Neuronal stem cell (in vitro differentiated cells): ENCODE measurements around the gene AP3M1.
A peak's percentile ranks its signal among the peaks of the same experiment; 100 is the strongest.

Experiments
- DNase-seq: peaks from one replicate; pipeline ENCODE4 v3.0.0-alpha.2; 2013; ENCODE audit warnings: low spot score
- H2AFZ ChIP-seq: one replicate; pipeline ENCODE4 v1.6.1; 2013; ENCODE audit warnings: mild to moderate bottlenecking, low read length, inconsistent platforms
- H2AK5ac ChIP-seq: 2 replicates; pipeline ENCODE4 v1.6.1; 2013; ENCODE audit warnings: low read depth, mild to moderate bottlenecking, inconsistent platforms, low read length, moderate library complexity, mixed read lengths
- H2BK120ac ChIP-seq: 2 replicates; pipeline ENCODE4 v1.6.1; 2013; ENCODE audit warnings: low read depth, mild to moderate bottlenecking, inconsistent platforms, low read length, moderate library complexity, mixed read lengths
- H2BK12ac ChIP-seq: one replicate; pipeline ENCODE4 v1.6.1; 2013; ENCODE audit warnings: low read length, inconsistent platforms
- H2BK15ac ChIP-seq: 2 replicates; pipeline ENCODE4 v1.6.1; 2013; ENCODE audit warnings: mild to moderate bottlenecking, low read length, inconsistent platforms, mixed read lengths
- H2BK5ac ChIP-seq: one replicate; pipeline ENCODE4 v1.6.1; 2013; ENCODE audit warnings: inconsistent platforms, mild to moderate bottlenecking, low read length, moderate library complexity
- H3K14ac ChIP-seq: one replicate; pipeline ENCODE4 v1.6.1; 2013; ENCODE audit warnings: low read length, inconsistent platforms
- H3K18ac ChIP-seq: 2 replicates; pipeline ENCODE4 v1.6.1; 2013; ENCODE audit warnings: low read length, inconsistent platforms
- H3K23ac ChIP-seq: 2 replicates; pipeline ENCODE4 v1.6.1; 2013; ENCODE audit warnings: low read depth, mild to moderate bottlenecking, mixed read lengths, low read length, inconsistent platforms; ENCODE audit not compliant: poor library complexity
- H3K27ac ChIP-seq: replicated peaks from 3 replicates; pipeline ENCODE4 v1.5.1; 2013; ENCODE audit warnings: low read length, inconsistent platforms
- H3K27me3 ChIP-seq, 3 experiments: 2 replicates each; pipeline ENCODE4 v1.6.1; 2013; ENCODE audit warnings: low read length in 3 of 3, mild to moderate bottlenecking in 2 of 3, inconsistent platforms in 1 of 3, low read depth in 1 of 3, mixed read lengths in 1 of 3, moderate library complexity in 1 of 3; ENCODE audit not compliant: control insufficient read depth in 3 of 3, insufficient read depth in 3 of 3
- H3K36me3 ChIP-seq, 2 donors: replicated peaks in 1 of 2; 2 replicates each; pipeline ENCODE4 v1.6.1; 2013; ENCODE audit warnings: low read length in 2 of 2; ENCODE audit not compliant: control insufficient read depth in 2 of 2, insufficient read depth in 2 of 2
- H3K4ac ChIP-seq: 2 replicates; pipeline ENCODE4 v1.6.1; 2013; ENCODE audit warnings: inconsistent platforms, mild to moderate bottlenecking, low read length, moderate library complexity
- H3K4me1 ChIP-seq, 2 donors: 1 replicate in 1 of 2; 2 replicates in 1 of 2; pipeline ENCODE4 v1.6.1; 2013; ENCODE audit warnings: low read length in 2 of 2, low read depth in 1 of 2; ENCODE audit not compliant: control insufficient read depth in 2 of 2, insufficient read depth in 1 of 2
- H3K4me2 ChIP-seq: one replicate; pipeline ENCODE4 v1.6.1; 2013; ENCODE audit warnings: mild to moderate bottlenecking, low read length, inconsistent platforms; ENCODE audit not compliant: insufficient read depth, poor library complexity, severe bottlenecking
- H3K4me3 ChIP-seq, 2 donors: 2 replicates each; pipeline ENCODE4 v1.5.1; 2013; ENCODE audit warnings: low read length in 2 of 2, mild to moderate bottlenecking in 2 of 2, inconsistent platforms in 1 of 2, moderate library complexity in 1 of 2
- H3K79me1 ChIP-seq: one replicate; pipeline ENCODE4 v1.6.1; 2013; ENCODE audit warnings: low read depth, mild to moderate bottlenecking, inconsistent platforms, low read length, moderate library complexity
- H3K9ac ChIP-seq: one replicate; pipeline ENCODE4 v1.6.1; 2013; ENCODE audit warnings: mild to moderate bottlenecking, low read depth, low read length, inconsistent platforms; ENCODE audit not compliant: poor library complexity
- H3K9me3 ChIP-seq, 2 donors: replicated peaks in 1 of 2; 2 replicates each; pipeline versions ENCODE3 to v1.6.1; 2013; ENCODE audit warnings: low read length in 2 of 2, mild to moderate bottlenecking in 2 of 2, inconsistent platforms in 1 of 2, low read depth in 1 of 2, mixed read lengths in 1 of 2, moderate library complexity in 1 of 2; ENCODE audit not compliant: control insufficient read depth in 2 of 2, insufficient read depth in 1 of 2
- H4K8ac ChIP-seq: one replicate; pipeline ENCODE4 v1.6.1; 2013; ENCODE audit warnings: low read depth, mild to moderate bottlenecking, inconsistent platforms, low read length, moderate library complexity
- H4K91ac ChIP-seq: one replicate; pipeline ENCODE4 v1.6.1; 2013; ENCODE audit warnings: low read length, low read depth, mild to moderate bottlenecking, inconsistent platforms; ENCODE audit not compliant: poor library complexity
- WGBS, 2 donors: extraction: QIAGEN DNeasy Blood & Tissue Kit; methylation state at CpG; one replicate each; pipeline ENCODE4 v1.1.7; 2013; ENCODE audit warnings: missing lambda C conversion rate in 2 of 2, mixed read lengths in 1 of 2; ENCODE audit not compliant: insufficient read length in 2 of 2, insufficient replicate concordance in 1 of 2; ENCODE audit errors: extremely low coverage in 2 of 2; 5-methylcytosine and 5-hydroxymethylcytosine counted together

The AP3M1 gene

DNA sequence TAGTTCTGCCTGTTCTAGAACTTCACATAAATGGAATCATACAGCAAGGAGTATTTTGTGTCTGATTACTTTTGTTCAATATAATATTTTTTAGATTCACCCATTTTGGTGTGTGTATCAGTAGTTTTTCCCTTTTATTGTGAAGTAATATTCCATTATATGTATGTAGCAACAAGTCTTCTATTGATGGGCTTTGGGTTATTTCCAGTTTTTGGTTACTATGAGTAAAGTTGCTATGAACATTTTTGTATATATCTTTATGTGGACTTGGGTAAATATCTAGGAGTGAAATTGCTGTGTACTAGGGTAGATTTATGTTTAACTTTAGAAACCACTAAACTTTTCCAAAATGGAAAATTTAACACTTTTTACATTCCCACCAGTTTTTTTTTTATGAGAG is 36.0 kb upstream of the AP3M1 start:
- Histone ChIP-seq H3K4me1 (peaks cover 0 to 1% of the 10 kb centered on the region in 2 donors), H3K27me3 (no peaks in the 10 kb centered on the region), H4K91ac (no peak overlapping the region), H3K23ac (no peak overlapping the region), H2BK120ac (no peak overlapping the region), H3K79me1 (peaks cover 2% of the 10 kb centered on the region), H2AK5ac (no peak overlapping the region), H3K36me3 (no peaks in the 10 kb centered on the region), H3K4me2 (no peak overlapping the region), H2BK12ac (no peak overlapping the region), H3K4ac (no peak overlapping the region), H3K18ac (no peak overlapping the region), H4K8ac (no peak overlapping the region), H2BK15ac (no peak overlapping the region), H3K9ac (no peak overlapping the region), H3K9me3 (peaks cover 0 to 5% of the 10 kb centered on the region in 2 donors), H3K27ac (no peak overlapping the region), H2BK5ac (no peak overlapping the region), H2AFZ (no peak overlapping the region), H3K4me3 (no peak overlapping the region), H3K14ac (no peak overlapping the region)
- no peak for DNase-seq

GRCh38 chr10:74179111-74179710 is 28.6 kb upstream of the AP3M1 start:
- H3K36me3 ChIP-seq, result no peaks in the 10 kb centered on the region
- H3K4me2 ChIP-seq, result no peak overlapping the region
- no peak overlapping the region for H3K27ac ChIP-seq
- no peak overlapping the region for H3K14ac ChIP-seq
- no peaks in the 10 kb centered on the region for H3K27me3 ChIP-seq
- no peak overlapping the region for H3K23ac ChIP-seq
- H4K8ac ChIP-seq, result no peak overlapping the region
- no peak overlapping the region for H3K18ac ChIP-seq
- H3K79me1 ChIP-seq, result peaks cover under 1% of the 10 kb centered on the region
- DNase-seq, result no peak
- no peak overlapping the region for H2BK12ac ChIP-seq
- H2BK5ac ChIP-seq, result no peak overlapping the region
- H3K4me3 ChIP-seq, result no peak overlapping the region
- no peak overlapping the region for H3K9ac ChIP-seq
- WGBS, 2 donors, result no CpG with 5 or more reads among the region's 2 CpGs
- no peak overlapping the region for H2BK120ac ChIP-seq
- no peak overlapping the region for H3K4ac ChIP-seq
- H2AK5ac ChIP-seq, result no peak overlapping the region
- H3K9me3 ChIP-seq, result no peaks in the 10 kb centered on the region
- no peak overlapping the region for H2AFZ ChIP-seq
- H4K91ac ChIP-seq, result no peak overlapping the region
- H2BK15ac ChIP-seq, result no peak overlapping the region
- H3K4me1 ChIP-seq, result peaks cover 0 to 3% of the 10 kb centered on the region in 2 donors

DNA sequence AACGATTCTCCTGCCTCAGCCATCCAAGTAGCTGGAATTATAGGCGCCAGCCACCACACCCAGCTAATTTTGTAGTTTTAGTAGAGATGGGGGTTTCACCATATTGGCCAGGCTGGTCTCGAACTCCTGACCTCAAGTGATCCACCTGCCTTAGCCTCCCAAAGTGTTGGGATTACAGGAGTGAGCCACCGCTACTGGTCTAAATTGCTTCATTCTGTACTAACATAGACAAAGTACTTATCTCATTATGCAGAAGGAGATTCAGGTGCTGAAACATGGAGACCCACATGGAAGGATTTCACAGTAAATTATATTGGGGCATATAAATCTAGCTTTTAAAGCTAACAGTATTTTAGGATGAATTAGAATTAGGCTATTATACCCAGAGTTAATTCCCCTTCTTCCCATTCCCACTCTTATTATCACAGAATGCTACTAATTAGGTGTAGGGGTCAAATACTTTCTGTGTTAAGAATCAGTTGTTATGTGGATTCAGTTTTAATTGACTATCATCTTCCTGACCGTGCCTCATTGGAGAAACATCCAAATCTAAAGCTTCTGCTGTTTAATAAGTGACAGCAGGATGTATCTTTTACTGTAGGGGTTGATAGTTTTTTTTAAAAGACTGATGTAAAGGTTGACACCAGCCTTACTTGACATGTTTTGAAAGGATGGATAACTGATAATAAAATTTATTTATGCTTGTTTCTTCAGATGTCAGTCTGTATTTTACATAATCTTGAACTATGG is 27.6 kb upstream of the AP3M1 start:
- H4K8ac ChIP-seq, result no peak overlapping the region
- no peak overlapping the region for H2AFZ ChIP-seq
- H3K14ac ChIP-seq, result no peak overlapping the region
- H3K23ac ChIP-seq, result no peak overlapping the region
- DNase-seq, result no peak
- H3K9me3 ChIP-seq, result no peaks in the 10 kb centered on the region
- no peak overlapping the region for H3K18ac ChIP-seq
- H4K91ac ChIP-seq, result no peak overlapping the region
- H2AK5ac ChIP-seq, result no peak overlapping the region
- no peak overlapping the region for H3K4ac ChIP-seq
- WGBS, 2 donors, result no CpG with 5 or more reads among the region's 5 CpGs
- H3K4me2 ChIP-seq, result no peak overlapping the region
- no peaks in the 10 kb centered on the region for H3K36me3 ChIP-seq
- no peak overlapping the region for H2BK12ac ChIP-seq
- no peak overlapping the region for H3K27ac ChIP-seq
- H2BK5ac ChIP-seq, result no peak overlapping the region
- no peak overlapping the region for H2BK120ac ChIP-seq
- no peak overlapping the region for H2BK15ac ChIP-seq
- H3K4me1 ChIP-seq, result peaks cover 0 to 3% of the 10 kb centered on the region in 2 donors
- H3K79me1 ChIP-seq, result no peaks in the 10 kb centered on the region
- no peak overlapping the region for H3K9ac ChIP-seq
- H3K4me3 ChIP-seq, result no peak overlapping the region
- no peaks in the 10 kb centered on the region for H3K27me3 ChIP-seq

DNA sequence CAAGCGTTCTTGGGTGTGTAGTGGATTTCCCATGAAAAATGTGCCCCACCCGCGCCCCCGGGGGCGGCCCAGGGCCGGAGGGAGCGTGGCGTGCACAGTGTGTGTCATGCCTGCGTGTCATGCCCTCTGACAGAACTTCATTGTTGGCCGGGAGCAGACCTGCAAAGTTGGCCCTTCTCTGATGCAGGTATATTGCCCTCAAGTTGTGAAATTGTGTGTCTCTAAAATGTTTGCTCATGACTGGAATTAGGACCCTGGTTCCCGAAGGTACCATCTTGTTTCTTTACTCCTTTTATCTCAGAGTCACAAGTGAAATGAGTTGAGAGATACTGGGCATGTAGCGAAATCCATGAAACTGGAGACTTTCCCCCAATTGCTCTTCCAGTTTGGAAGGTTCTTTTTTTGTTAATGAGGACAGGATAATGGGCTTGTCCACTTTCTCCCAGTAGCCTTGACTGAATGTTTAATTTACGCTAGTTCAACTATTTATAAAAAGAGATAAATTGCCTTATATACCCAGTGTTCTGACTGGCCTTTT is 26.6 kb upstream of the AP3M1 start:
- DNase-seq, result no peak
- Histone ChIP-seq H3K79me1 (no peaks in the 10 kb centered on the region), H3K14ac (no peak overlapping the region), H2BK5ac (peak overlapping the region; percentile 87), H2BK12ac (no peak overlapping the region), H3K9me3 (no peaks in the 10 kb centered on the region), H3K27ac (no peak overlapping the region), H2BK15ac (peak overlapping the region; percentile 96), H3K27me3 (no peaks in the 10 kb centered on the region), H3K4ac (no peak overlapping the region), H2BK120ac (no peak overlapping the region), H3K4me2 (peak overlapping the region; percentile 72), H2AFZ (peak overlapping the region; percentile 97), H3K23ac (peak overlapping the region; percentile 99), H3K4me3 (peak overlapping the region; percentile 91 to 95), H3K36me3 (no peaks in the 10 kb centered on the region), H3K18ac (peak overlapping the region; percentile 97), H4K8ac (no peak overlapping the region), H3K9ac (no peak overlapping the region), H3K4me1 (peaks cover 0 to 3% of the 10 kb centered on the region in 2 donors), H4K91ac (no peak overlapping the region), H2AK5ac (no peak overlapping the region)
- no CpG with 5 or more reads among the region's 13 CpGs for WGBS, 2 donors
